ENCODE results near the gene GREB1L. TPM values are rescaled to one million over a fixed set of nuclear protein-coding genes. Genes with fewer than 3 reads are reported as not detected.
A peak's percentile ranks its signal among the peaks of the same experiment; 100 is the strongest.

GREB1L gene
- total RNA-seq, 2 experiments from 2014 or later = not detected

GRCh38 chr18:21557607-21558253, 315.7 kb downstream of the GREB1L start:
- Histone ChIP-seq H3K9me3 (ENCODE audit: low read length) (no peaks in the 10 kb centered on the region), H2AFZ (ENCODE audit: low read length) (no peak overlapping the region), H3K4me3 (ENCODE audit: low read depth, low read length, poor library complexity, severe bottlenecking) (no peak overlapping the region), H3K27ac (ENCODE audit: low read depth, low read length, poor library complexity, severe bottlenecking) (no peak overlapping the region), H4K20me1 (ENCODE audit: insufficient read depth, low read length) (no peaks in the 10 kb centered on the region), H3K9me2 (ENCODE audit: insufficient read depth, low read length) (no peaks in the 10 kb centered on the region), H3K79me2 (ENCODE audit: insufficient read depth, low read depth, low read length) (no peaks in the 10 kb centered on the region), H3K4me2 (ENCODE audit: low read length) (no peak overlapping the region), H3K36me3 (ENCODE audit: insufficient read depth, low read length) (peaks cover 96% of the 10 kb centered on the region), H3K4me1 (ENCODE audit: insufficient read depth, low read length, poor library complexity, severe bottlenecking) (no peaks in the 10 kb centered on the region)
- intact Hi-C loops (cut with micrococcal nuclease; ENCODE audit: unreplicated experiment) = no loop called here
- TF ChIP-seq EZH2phosphoT487 (IDR thresholded peaks at IDR 0.05; ENCODE audit: borderline replicate concordance, low read depth, low read length) = no peak
- TF ChIP-seq, protein P1, sequence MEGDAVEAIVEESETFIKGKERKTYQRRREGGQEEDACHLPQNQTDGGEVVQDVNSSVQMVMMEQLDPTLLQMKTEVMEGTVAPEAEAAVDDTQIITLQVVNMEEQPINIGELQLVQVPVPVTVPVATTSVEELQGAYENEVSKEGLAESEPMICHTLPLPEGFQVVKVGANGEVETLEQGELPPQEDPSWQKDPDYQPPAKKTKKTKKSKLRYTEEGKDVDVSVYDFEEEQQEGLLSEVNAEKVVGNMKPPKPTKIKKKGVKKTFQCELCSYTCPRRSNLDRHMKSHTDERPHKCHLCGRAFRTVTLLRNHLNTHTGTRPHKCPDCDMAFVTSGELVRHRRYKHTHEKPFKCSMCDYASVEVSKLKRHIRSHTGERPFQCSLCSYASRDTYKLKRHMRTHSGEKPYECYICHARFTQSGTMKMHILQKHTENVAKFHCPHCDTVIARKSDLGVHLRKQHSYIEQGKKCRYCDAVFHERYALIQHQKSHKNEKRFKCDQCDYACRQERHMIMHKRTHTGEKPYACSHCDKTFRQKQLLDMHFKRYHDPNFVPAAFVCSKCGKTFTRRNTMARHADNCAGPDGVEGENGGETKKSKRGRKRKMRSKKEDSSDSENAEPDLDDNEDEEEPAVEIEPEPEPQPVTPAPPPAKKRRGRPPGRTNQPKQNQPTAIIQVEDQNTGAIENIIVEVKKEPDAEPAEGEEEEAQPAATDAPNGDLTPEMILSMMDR (conservative IDR thresholded peaks at IDR 0.05; ENCODE audit: low read length) = no peak
- TSS peak; percentile 18 for BruUV-seq (replicated peaks)
- ChIA-PET CTCF (ENCODE audit: unreplicated experiment) (no interaction called here), POLR2A (interaction anchor here (0.6 to 1.2 kb wide), 2 partner anchors 9 to 265 kb away, joined by 3 read pairs; no protein-coding TSS in a partner anchor)
- DNase-seq (ENCODE audit: low spot score) = no peak

DNA sequence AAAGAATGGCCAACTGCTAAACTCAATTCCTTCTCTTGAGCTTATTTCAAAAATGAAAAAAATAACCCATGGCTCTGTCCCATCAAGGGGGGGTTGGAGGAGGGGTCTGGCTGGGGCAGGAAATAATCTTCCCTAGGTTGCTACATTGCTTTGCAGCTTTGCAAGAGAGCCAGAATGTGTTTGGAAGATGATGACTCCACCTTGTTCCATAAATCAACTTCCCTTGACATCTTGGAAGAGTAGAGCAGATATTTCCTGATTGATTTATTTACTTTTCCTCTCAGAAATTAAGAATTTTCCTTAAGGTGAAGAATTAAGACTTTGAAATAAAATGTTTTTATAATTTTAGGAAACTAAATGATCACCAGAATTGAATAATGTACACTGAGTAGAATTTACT, 317.2 kb downstream of the GREB1L start:
- CTCF ChIA-PET (ENCODE audit: unreplicated experiment) = no interaction called here

DNA sequence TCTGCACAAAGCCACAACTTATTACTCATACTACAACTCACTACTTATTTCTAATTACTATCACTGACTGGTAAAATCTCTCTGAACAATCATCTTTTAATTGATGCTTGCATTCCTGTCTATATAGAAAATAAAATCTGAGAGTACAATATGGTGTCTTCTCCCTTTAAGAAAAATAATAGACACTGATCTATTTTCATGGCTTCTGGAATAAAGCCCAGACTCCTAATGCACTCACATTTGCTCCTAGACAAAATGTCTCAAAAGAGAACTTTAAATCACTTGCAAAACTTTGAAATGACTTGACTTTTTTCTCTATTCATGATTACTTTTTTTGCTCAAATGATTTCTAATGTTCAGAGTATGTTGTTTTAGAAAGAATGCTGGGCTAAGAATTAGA, 329.7 kb downstream of the GREB1L start:
- no TSS peak for BruUV-seq (replicated peaks)

More for the DNA sequence above, 317.2 kb downstream of the GREB1L start:
- Histone ChIP-seq H3K4me3 (ENCODE audit: low read depth, low read length, poor library complexity, severe bottlenecking) (no peak overlapping the region), H3K9me2 (ENCODE audit: insufficient read depth, low read length) (no peaks in the 10 kb centered on the region), H3K79me2 (ENCODE audit: insufficient read depth, low read depth, low read length) (no peaks in the 10 kb centered on the region), H2AFZ (ENCODE audit: low read length) (no peak overlapping the region), H3K27ac (ENCODE audit: low read depth, low read length, poor library complexity, severe bottlenecking) (no peak overlapping the region), H3K4me2 (ENCODE audit: low read length) (no peak overlapping the region), H3K4me1 (ENCODE audit: insufficient read depth, low read length, poor library complexity, severe bottlenecking) (no peaks in the 10 kb centered on the region), H3K9me3 (ENCODE audit: low read length) (no peaks in the 10 kb centered on the region), H4K20me1 (ENCODE audit: insufficient read depth, low read length) (no peaks in the 10 kb centered on the region), H3K36me3 (ENCODE audit: insufficient read depth, low read length) (peaks cover 96% of the 10 kb centered on the region)
- intact Hi-C loops (cut with micrococcal nuclease; ENCODE audit: unreplicated experiment) = no loop called here
- POLR2A ChIA-PET = interaction anchor here (0.5 to 1.0 kb wide), 4 partner anchors 11 to 36 kb away, joined by 3 to 5 read pairs (median 4); no protein-coding TSS in a partner anchor
- BruUV-seq (replicated peaks) = no TSS peak
- TF ChIP-seq EZH2phosphoT487 (IDR thresholded peaks at IDR 0.05; ENCODE audit: borderline replicate concordance, low read depth, low read length) = no peak
- TF ChIP-seq, protein P1 (conservative IDR thresholded peaks at IDR 0.05; ENCODE audit: low read length) = no peak
- no peak for DNase-seq (ENCODE audit: low spot score)

More for the DNA sequence above, 329.7 kb downstream of the GREB1L start:
- H3K9me2 ChIP-seq (ENCODE audit: insufficient read depth, low read length) = no peaks in the 10 kb centered on the region
- POLR2A ChIA-PET = no interaction called here
- no peaks in the 10 kb centered on the region for H3K4me1 ChIP-seq (ENCODE audit: insufficient read depth, low read length, poor library complexity, severe bottlenecking)
- no peak overlapping the region for H3K4me2 ChIP-seq (ENCODE audit: low read length)
- H3K4me3 ChIP-seq (ENCODE audit: low read depth, low read length, poor library complexity, severe bottlenecking) = no peak overlapping the region
- CTCF ChIA-PET (ENCODE audit: unreplicated experiment) = no interaction called here
- intact Hi-C loops (cut with micrococcal nuclease; ENCODE audit: unreplicated experiment) = no loop called here
- TF ChIP-seq, protein P1 (conservative IDR thresholded peaks at IDR 0.05; ENCODE audit: low read length) = no peak
- TF ChIP-seq EZH2phosphoT487 (IDR thresholded peaks at IDR 0.05; ENCODE audit: borderline replicate concordance, low read depth, low read length) = no peak
- no peak overlapping the region for H3K27ac ChIP-seq (ENCODE audit: low read depth, low read length, poor library complexity, severe bottlenecking)
- H3K79me2 ChIP-seq (ENCODE audit: insufficient read depth, low read depth, low read length) = 0 out of 2 replicates have a peak, but pooled peaks cover 7% of the 10 kb centered on the region
- H4K20me1 ChIP-seq (ENCODE audit: insufficient read depth, low read length) = no peaks in the 10 kb centered on the region
- no peaks in the 10 kb centered on the region for H3K9me3 ChIP-seq (ENCODE audit: low read length)
- no peak for DNase-seq (ENCODE audit: low spot score)
- H2AFZ ChIP-seq (ENCODE audit: low read length) = no peak overlapping the region
- peaks cover 96% of the 10 kb centered on the region for H3K36me3 ChIP-seq (ENCODE audit: insufficient read depth, low read length)
